Activated T-helper 1 cell treated with Interleukin-2 at 50 U/mL for 16 hours (primary cell): Measurements from ENCODE around the gene KCNAB1.
"Not testable (repeated sequence)": the region's sequence is repeated elsewhere in the genome, so short reads cannot be mapped to it uniquely, and the experiment has no call there.

ENCODE experiments used
- DNase-seq: peaks from one replicate; pipeline ENCODE4 v3.0.0-alpha.2; 2020; ENCODE audit warnings: low read depth

Gene KCNAB1

GRCh38 chr3:156176048-156176447 lies 55.7 kb downstream of the KCNAB1 start:
- no peak for DNase-seq

GRCh38 chr3:156176629-156177210 lies 56.3 kb downstream of the KCNAB1 start:
- DNase-seq, result no peak

GRCh38 chr3:156180077-156180476 lies 59.7 kb downstream of the KCNAB1 start:
- no peak for DNase-seq

- DNase-seq, result no peak
These were observed 61.1 kb downstream of the KCNAB1 start for GRCh38 chr3:156181509-156181908.

- DNase-seq, result no peak
These were observed 63.0 kb downstream of the KCNAB1 start for GRCh38 chr3:156183396-156183795.

- no peak for DNase-seq
These were observed 63.8 kb downstream of the KCNAB1 start for GRCh38 chr3:156184156-156184555.

GRCh38 chr3:156187146-156187769 lies 66.9 kb downstream of the KCNAB1 start:
- no peak for DNase-seq

GRCh38 chr3:156188757-156189156 lies 68.4 kb downstream of the KCNAB1 start:
- DNase-seq, result no peak

GRCh38 chr3:156189927-156190326 lies 69.5 kb downstream of the KCNAB1 start:
- no peak for DNase-seq

GRCh38 chr3:156194945-156195344 lies 74.6 kb downstream of the KCNAB1 start:
- not testable (repeated sequence) for DNase-seq

GRCh38 chr3:156197152-156197551 lies 76.8 kb downstream of the KCNAB1 start:
- DNase-seq, result not testable (repeated sequence)

- DNase-seq, result no peak
These were observed 81.3 kb downstream of the KCNAB1 start for GRCh38 chr3:156201411-156202405.

- DNase-seq, result no peak
These were observed 85.8 kb downstream of the KCNAB1 start for GRCh38 chr3:156206157-156206556.

GRCh38 chr3:156207802-156208685 lies 87.7 kb downstream of the KCNAB1 start:
- DNase-seq, result no peak

- DNase-seq, result no peak
These were observed 89.4 kb downstream of the KCNAB1 start for GRCh38 chr3:156209631-156210335.

GRCh38 chr3:156211583-156211982 lies 91.2 kb downstream of the KCNAB1 start:
- no peak for DNase-seq

GRCh38 chr3:156214676-156215075 lies 94.3 kb downstream of the KCNAB1 start:
- no peak for DNase-seq

GRCh38 chr3:156215751-156216150 lies 95.4 kb downstream of the KCNAB1 start:
- DNase-seq, result no peak

- DNase-seq, result no peak
These were observed 95.8 kb downstream of the KCNAB1 start for GRCh38 chr3:156216216-156216615.

- no peak for DNase-seq
These were observed 96.5 kb downstream of the KCNAB1 start for GRCh38 chr3:156216852-156217251.

- DNase-seq, result no peak
These were observed 97.4 kb downstream of the KCNAB1 start for GRCh38 chr3:156217674-156218352.
